Measurements from ENCODE around the gene DISC1. TPM values are rescaled to one million over a fixed set of nuclear protein-coding genes. Genes with fewer than 3 reads are reported as not detected.
"Not testable (repeated sequence)": the region's sequence is repeated elsewhere in the genome, so short reads cannot be mapped to it uniquely, and the experiment has no call there.

Gene DISC1
- total RNA-seq, 2 experiments from 2014 or later = 2.8 to 3.9 TPM

GRCh38 chr1:231611111-231611510, 15.5 kb upstream of the DISC1 start:
- Mint-ChIP-seq H3K27ac (no peak overlapping the region), H3K36me3 (peaks cover 4% of the 10 kb centered on the region), H3K9me3 (peaks cover 13% of the 10 kb centered on the region), H3K4me3 (no peak overlapping the region), H3K4me1 (ENCODE audit: low read depth) (peaks cover 39% of the 10 kb centered on the region), H3K27me3 (no peaks in the 10 kb centered on the region)
- ChIA-PET POLR2A (no interaction called here), CTCF (no interaction called here)
- intact Hi-C loops (cut with micrococcal nuclease) = no loop called here
- DNase-seq = no peak

- H3K36me3 Mint-ChIP-seq = peaks cover 4% of the 10 kb centered on the region
- H3K27me3 Mint-ChIP-seq = no peaks in the 10 kb centered on the region
- CTCF ChIA-PET = no interaction called here
- POLR2A ChIA-PET = no interaction called here
- H3K9me3 Mint-ChIP-seq = peaks cover 13% of the 10 kb centered on the region
- intact Hi-C loops (cut with micrococcal nuclease) = no loop called here
- H3K4me3 Mint-ChIP-seq = no peak overlapping the region
- no peak for DNase-seq
- peak overlapping the region; percentile 64 for H3K27ac Mint-ChIP-seq
- H3K4me1 Mint-ChIP-seq (ENCODE audit: low read depth) = peaks cover 42% of the 10 kb centered on the region
Observed at GRCh38 chr1:231611851-231612250, 14.7 kb upstream of the DISC1 start.

GRCh38 chr1:231612393-231613089, 14.0 kb upstream of the DISC1 start:
- intact Hi-C loops (cut with micrococcal nuclease) = no loop called here
- DNase-seq = peak; percentile 77
- CTCF ChIA-PET = interaction anchor here (1.4 kb wide), 1 partner anchor 255 kb away, joined by 4 read pairs; no protein-coding TSS in a partner anchor
- POLR2A ChIA-PET = interaction anchor here (1.6 kb wide), 1 partner anchor 14 kb away, joined by 6 read pairs; the partner anchor contains the start of gene DISC1
- Mint-ChIP-seq H3K27me3 (no peaks in the 10 kb centered on the region), H3K27ac (peak overlapping the region; percentile 64), H3K4me1 (ENCODE audit: low read depth) (peaks cover 42% of the 10 kb centered on the region), H3K36me3 (peaks cover 4% of the 10 kb centered on the region), H3K9me3 (peaks cover 13% of the 10 kb centered on the region), H3K4me3 (peak overlapping the region; percentile 52)

DNA sequence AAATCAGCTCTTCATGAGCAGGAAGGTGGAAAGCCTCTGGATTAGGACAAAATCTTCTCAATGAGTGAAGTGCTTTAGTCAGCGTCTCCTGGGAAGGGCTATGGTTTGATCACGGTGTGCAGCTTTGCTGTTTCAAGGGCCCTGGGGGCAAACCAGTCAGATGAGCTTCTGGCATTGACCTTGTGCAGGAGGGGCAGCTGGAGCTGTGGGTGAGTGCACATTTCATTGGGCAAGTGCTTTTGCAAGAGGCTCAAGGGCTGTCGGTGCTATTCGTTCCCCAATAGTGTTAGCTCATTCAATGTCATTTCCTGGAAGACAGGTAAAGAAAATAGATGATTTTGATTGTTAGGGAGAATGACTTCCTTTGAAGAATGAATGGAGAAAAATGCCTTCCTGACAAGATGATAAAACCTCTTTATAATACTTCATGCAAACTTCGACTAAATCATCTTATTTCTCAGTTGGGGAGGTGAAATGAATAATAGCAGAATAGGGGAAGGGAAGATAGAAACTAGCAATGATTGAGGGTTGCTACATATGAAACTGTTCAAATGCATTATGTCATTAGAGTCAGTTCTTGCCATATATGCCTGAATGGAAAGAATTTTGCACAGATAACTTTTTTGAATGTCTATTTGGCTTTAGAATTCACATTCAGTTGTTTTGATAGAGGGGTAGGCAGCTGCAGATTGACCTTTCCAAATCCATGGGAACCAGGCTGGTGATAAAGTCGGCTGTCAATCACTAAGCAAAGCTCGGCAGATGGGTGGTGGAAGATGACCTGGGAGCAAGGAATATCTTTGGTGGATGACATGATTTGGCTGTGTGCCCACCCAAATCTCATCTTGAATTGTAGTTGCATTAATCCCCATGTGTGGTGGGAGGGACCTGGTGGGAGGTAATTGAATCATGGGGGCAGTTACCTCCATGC, 12.9 kb upstream of the DISC1 start:
- H3K27ac Mint-ChIP-seq = peak overlapping the region; percentile 55
- intact Hi-C loops (cut with micrococcal nuclease) = no loop called here
- H3K36me3 Mint-ChIP-seq = peaks cover 4% of the 10 kb centered on the region
- H3K27me3 Mint-ChIP-seq = no peaks in the 10 kb centered on the region
- peaks cover 13% of the 10 kb centered on the region for H3K9me3 Mint-ChIP-seq
- DNase-seq = no peak
- peaks cover 42% of the 10 kb centered on the region for H3K4me1 Mint-ChIP-seq (ENCODE audit: low read depth)
- ChIA-PET CTCF (interaction anchor here (0.9 to 1.4 kb wide), 2 partner anchors 256 to 275 kb away, joined by 4 read pairs; partner anchors contain the start of genes EXOC8 and SPRTN), POLR2A (interaction anchor here (1.6 kb wide), 1 partner anchor 13 kb away, joined by 6 read pairs; the partner anchor contains the start of gene DISC1)
- H3K4me3 Mint-ChIP-seq = no peak overlapping the region

- H3K27me3 Mint-ChIP-seq = peaks cover 1% of the 10 kb centered on the region
- CTCF ChIA-PET = interaction anchor here (0.6 to 1.2 kb wide), 5 partner anchors 9 to 140 kb away, joined by 3 read pairs; no protein-coding TSS in a partner anchor
- intact Hi-C loops (cut with micrococcal nuclease) = no loop called here
Observed at GRCh38 chr1:231616667-231617066, 9.9 kb upstream of the DISC1 start.

DNA sequence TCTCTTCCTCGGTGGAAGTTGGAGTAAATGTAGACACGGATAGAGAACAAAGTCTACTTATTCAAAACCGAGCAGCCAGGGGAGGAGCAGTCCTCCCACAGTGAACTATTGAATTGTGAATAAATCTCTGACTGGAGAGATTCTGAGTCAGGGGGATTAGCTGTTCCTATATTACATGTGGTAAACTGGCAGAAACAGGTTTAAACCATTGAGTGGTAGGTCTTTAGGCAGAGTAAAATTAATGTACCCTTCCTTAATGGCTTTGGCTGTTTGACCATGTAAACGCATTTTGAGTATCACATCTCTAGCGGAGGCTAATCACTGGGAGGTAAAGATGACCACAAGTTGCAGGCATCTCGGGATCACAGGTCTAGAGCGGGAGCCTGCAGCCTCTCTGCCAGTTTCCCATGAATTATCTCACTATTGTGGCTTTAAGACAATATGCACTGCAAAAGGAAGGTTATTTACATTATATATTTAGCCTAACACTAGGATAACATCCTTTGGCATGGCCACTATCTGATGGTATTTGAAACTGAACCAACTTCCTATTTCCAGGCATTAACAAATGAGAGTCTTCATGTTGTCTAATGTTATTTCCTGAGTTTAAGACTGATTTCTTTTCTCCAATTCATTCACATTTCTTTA, 7.9 kb upstream of the DISC1 start:
- H3K27ac Mint-ChIP-seq = no peak overlapping the region
- intact Hi-C loops (cut with micrococcal nuclease) = no loop called here
- H3K9me3 Mint-ChIP-seq = peaks cover 12% of the 10 kb centered on the region
- POLR2A ChIA-PET = no interaction called here
- CTCF ChIA-PET = no interaction called here
- H3K36me3 Mint-ChIP-seq = peaks cover 4% of the 10 kb centered on the region
- H3K4me3 Mint-ChIP-seq = no peak overlapping the region
- peaks cover 17% of the 10 kb centered on the region for H3K4me1 Mint-ChIP-seq (ENCODE audit: low read depth)
- no peak for DNase-seq
- H3K27me3 Mint-ChIP-seq = peaks cover 1% of the 10 kb centered on the region

More at GRCh38 chr1:231616667-231617066, 9.9 kb upstream of the DISC1 start:
- POLR2A ChIA-PET = no interaction called here
- H3K9me3 Mint-ChIP-seq = peaks cover 13% of the 10 kb centered on the region
- H3K4me1 Mint-ChIP-seq (ENCODE audit: low read depth) = peaks cover 37% of the 10 kb centered on the region
- H3K36me3 Mint-ChIP-seq = peaks cover 4% of the 10 kb centered on the region
- H3K4me3 Mint-ChIP-seq = no peak overlapping the region
- DNase-seq = no peak
- H3K27ac Mint-ChIP-seq = no peak overlapping the region

- ChIA-PET POLR2A (no interaction called here), CTCF (no interaction called here)
- no peak overlapping the region for H3K4me3 Mint-ChIP-seq
- no peak for DNase-seq
- H3K27me3 Mint-ChIP-seq = peaks cover 1% of the 10 kb centered on the region
- no peak overlapping the region for H3K27ac Mint-ChIP-seq
- intact Hi-C loops (cut with micrococcal nuclease) = no loop called here
- no peaks in the 10 kb centered on the region for H3K36me3 Mint-ChIP-seq
- H3K4me1 Mint-ChIP-seq (ENCODE audit: low read depth) = peaks cover 12% of the 10 kb centered on the region
- H3K9me3 Mint-ChIP-seq = peaks cover 6% of the 10 kb centered on the region
Observed at GRCh38 chr1:231619257-231619634, 7.3 kb upstream of the DISC1 start.

GRCh38 chr1:231625042-231625441, 1.5 kb upstream of the DISC1 start:
- H3K9me3 Mint-ChIP-seq, CTCF ChIA-PET, DNase-seq, H3K27ac Mint-ChIP-seq, H3K4me3 Mint-ChIP-seq, H3K36me3 Mint-ChIP-seq, POLR2A ChIA-PET, H3K27me3 Mint-ChIP-seq: not testable (repeated sequence)
- peaks cover 29% of the 10 kb centered on the region for H3K4me1 Mint-ChIP-seq (ENCODE audit: low read depth)
- intact Hi-C loops (cut with micrococcal nuclease) = loop anchor here (10.0 kb wide), 1 partner anchor 650 kb away; the partner anchor contains the start of genes ARV1 and TTC13

GRCh38 chr1:231625975-231626534, 535 bp upstream of the DISC1 start:
- CTCF ChIA-PET = interaction anchor here (0.6 to 0.8 kb wide), 2 partner anchors 9 to 288 kb away, joined by 3 to 4 read pairs; partner anchors contain the start of genes EXOC8 and SPRTN
- Mint-ChIP-seq H3K27ac (peak overlapping the region; percentile 50), H3K9me3 (no peaks in the 10 kb centered on the region), H3K27me3 (no peaks in the 10 kb centered on the region), H3K4me1 (ENCODE audit: low read depth) (peaks cover 29% of the 10 kb centered on the region), H3K36me3 (no peaks in the 10 kb centered on the region), H3K4me3 (peak overlapping the region; percentile 78)
- intact Hi-C loops (cut with micrococcal nuclease) = loop anchor here (10.0 kb wide), 1 partner anchor 651 kb away; the partner anchor contains the start of genes ARV1 and TTC13
- POLR2A ChIA-PET = interaction anchor here (0.6 to 1.7 kb wide), 2 partner anchors 13 to 45 kb away, joined by 4 to 6 read pairs; no protein-coding TSS in a partner anchor
- no peak for DNase-seq

DNA sequence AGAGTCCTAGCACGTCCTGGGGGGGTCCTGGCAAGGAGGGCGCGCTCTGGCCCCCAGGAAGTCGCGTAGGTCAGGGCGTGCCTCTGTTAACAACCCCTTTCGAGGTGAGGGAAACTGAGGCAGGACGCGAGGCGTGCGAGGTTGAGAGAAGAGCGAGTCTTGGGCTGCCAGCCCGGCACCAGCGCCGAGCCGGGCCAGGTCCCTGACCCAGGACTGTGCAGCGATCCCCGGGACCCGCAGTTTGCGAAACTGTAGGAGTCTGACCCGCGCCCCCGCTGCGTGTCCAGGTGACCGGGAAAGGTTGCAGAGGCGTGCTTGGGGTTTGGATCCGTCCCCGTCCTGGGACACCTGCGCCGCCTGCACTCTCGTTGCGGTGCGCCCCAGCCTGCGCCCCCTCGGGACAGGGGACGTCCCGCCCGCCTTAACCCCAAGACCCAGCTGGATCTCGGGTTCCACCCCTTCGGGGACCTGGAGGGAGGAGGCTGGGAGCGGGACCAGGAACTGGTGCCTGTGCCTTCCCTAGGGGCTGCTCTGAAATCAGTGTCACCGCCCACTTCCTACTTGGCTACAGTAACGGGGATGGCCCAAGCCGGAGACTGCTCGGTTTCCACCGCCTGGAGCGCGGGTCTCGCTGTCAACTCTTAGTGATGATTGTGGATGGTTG, 493 bp downstream of the DISC1 start:
- POLR2A ChIA-PET = interaction anchor here (1.0 to 1.7 kb wide), 2 partner anchors 11 to 14 kb away, joined by 4 to 6 read pairs; no protein-coding TSS in a partner anchor
- Mint-ChIP-seq H3K27me3 (no peaks in the 10 kb centered on the region), H3K9me3 (no peaks in the 10 kb centered on the region), H3K27ac (peak overlapping the region; percentile 44), H3K36me3 (no peaks in the 10 kb centered on the region), H3K4me1 (ENCODE audit: low read depth) (peaks cover 29% of the 10 kb centered on the region), H3K4me3 (peak overlapping the region; percentile 75)
- intact Hi-C loops (cut with micrococcal nuclease) = loop anchor here (10.0 kb wide), 1 partner anchor 652 kb away; the partner anchor contains the start of genes ARV1 and TTC13
- CTCF ChIA-PET = no interaction called here
- DNase-seq = peak; percentile 70

Data from activated CD4-positive, alpha-beta memory T cell treated with anti-CD3 and anti-CD28 coated beads for 36 hours (primary cell).